AG09309 (cell line): ENCODE data around the gene SELP.
"Not testable (repeated sequence)": the region's sequence is repeated elsewhere in the genome, so short reads cannot be mapped to it uniquely, and the experiment has no call there.

Experiments used
- DNase-seq: peaks from one replicate; pipeline ENCODE4 v3.0.0-alpha.2; 2010; ENCODE audit warnings: low read depth
- H3K4me3 ChIP-seq: 2 replicates; pipeline ENCODE4 v1.5.1; 2011; ENCODE audit warnings: mild to moderate bottlenecking, low read depth, low read length, moderate library complexity; ENCODE audit not compliant: control insufficient read depth
- TF ChIP-seq, protein P1 (sequence below): IDR thresholded peaks from 2 replicates; pipeline ENCODE4 v1.5.1; 2011; ENCODE audit warnings: mild to moderate bottlenecking, low read depth, low read length, inconsistent platforms; ENCODE audit not compliant: insufficient read depth, control insufficient read depth; ENCODE audit errors: missing control alignments

Gene SELP

GRCh38 chr1:169630006-169630405 is at the start of gene SELP:
SELP (minus strand) TSS chr1:169630124; CDS start chr1:169630074, 50 bp downstream.
- no peak for DNase-seq
- TF ChIP-seq, protein P1, sequence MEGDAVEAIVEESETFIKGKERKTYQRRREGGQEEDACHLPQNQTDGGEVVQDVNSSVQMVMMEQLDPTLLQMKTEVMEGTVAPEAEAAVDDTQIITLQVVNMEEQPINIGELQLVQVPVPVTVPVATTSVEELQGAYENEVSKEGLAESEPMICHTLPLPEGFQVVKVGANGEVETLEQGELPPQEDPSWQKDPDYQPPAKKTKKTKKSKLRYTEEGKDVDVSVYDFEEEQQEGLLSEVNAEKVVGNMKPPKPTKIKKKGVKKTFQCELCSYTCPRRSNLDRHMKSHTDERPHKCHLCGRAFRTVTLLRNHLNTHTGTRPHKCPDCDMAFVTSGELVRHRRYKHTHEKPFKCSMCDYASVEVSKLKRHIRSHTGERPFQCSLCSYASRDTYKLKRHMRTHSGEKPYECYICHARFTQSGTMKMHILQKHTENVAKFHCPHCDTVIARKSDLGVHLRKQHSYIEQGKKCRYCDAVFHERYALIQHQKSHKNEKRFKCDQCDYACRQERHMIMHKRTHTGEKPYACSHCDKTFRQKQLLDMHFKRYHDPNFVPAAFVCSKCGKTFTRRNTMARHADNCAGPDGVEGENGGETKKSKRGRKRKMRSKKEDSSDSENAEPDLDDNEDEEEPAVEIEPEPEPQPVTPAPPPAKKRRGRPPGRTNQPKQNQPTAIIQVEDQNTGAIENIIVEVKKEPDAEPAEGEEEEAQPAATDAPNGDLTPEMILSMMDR, result no peak
- H3K4me3 ChIP-seq, result no peak within 1 kb of the TSS

- no peak for DNase-seq
- TF ChIP-seq, protein P1, result no peak
- H3K4me3 ChIP-seq, result no peak overlapping the region
Observed at GRCh38 chr1:169679692-169680091, 49.8 kb upstream of the SELP start.

GRCh38 chr1:169676001-169676400 is 46.1 kb upstream of the SELP start:
- DNase-seq, result peak; percentile 1
- no peak overlapping the region for H3K4me3 ChIP-seq
- TF ChIP-seq, protein P1, result no peak

DNA sequence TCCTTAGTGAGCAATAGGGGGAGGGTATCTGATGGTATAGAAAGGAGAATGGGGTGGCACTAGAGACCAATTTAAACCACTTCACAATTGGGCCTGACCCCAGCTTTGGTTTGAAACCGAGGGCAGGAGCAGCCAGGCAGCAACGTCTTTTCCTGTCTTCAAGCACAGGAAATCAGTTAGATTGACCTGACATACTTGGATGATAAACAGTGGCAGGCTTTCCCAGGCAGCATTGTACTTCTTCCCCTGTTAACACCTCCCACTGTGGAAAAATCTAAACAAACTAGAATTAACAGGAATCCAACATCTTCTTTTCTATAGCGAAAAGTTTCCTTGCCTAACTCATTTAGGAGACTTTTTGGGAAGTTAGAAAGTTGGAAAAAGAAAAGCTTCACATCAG is 40.9 kb upstream of the SELP start:
- H3K4me3 ChIP-seq, result no peak overlapping the region
- TF ChIP-seq, protein P1, result no peak

GRCh38 chr1:169670244-169670643 is 40.3 kb upstream of the SELP start:
- not testable (repeated sequence) for H3K4me3 ChIP-seq, DNase-seq

More for the DNA sequence above, 40.9 kb upstream of the SELP start:
- DNase-seq, result no peak

- DNase-seq, H3K4me3 ChIP-seq: not testable (repeated sequence)
Observed at GRCh38 chr1:169667699-169668596, 38.0 kb upstream of the SELP start.

- DNase-seq, H3K4me3 ChIP-seq: not testable (repeated sequence)
Observed at GRCh38 chr1:169667227-169667639, 37.3 kb upstream of the SELP start.

DNA sequence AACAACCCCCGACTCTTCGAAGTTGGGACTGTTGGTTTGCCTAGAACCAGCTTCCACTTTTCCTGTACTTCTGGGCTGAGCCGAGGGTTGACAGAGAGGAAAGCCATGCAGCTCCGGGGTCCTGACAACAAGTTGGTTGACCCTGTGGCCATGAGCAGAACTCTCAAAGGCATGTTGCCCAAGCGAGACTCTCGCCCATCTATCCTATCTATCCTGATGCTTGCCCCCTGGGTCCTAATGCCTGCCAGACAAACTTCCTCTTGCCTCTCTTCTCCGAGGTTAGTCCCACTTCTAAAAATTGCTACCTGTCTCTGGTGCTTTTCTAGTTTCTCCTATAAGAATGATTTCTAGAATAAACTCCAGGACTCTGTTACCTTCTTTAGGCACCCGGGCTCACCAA is 32.8 kb upstream of the SELP start:
- not testable (repeated sequence) for H3K4me3 ChIP-seq, DNase-seq

DNA sequence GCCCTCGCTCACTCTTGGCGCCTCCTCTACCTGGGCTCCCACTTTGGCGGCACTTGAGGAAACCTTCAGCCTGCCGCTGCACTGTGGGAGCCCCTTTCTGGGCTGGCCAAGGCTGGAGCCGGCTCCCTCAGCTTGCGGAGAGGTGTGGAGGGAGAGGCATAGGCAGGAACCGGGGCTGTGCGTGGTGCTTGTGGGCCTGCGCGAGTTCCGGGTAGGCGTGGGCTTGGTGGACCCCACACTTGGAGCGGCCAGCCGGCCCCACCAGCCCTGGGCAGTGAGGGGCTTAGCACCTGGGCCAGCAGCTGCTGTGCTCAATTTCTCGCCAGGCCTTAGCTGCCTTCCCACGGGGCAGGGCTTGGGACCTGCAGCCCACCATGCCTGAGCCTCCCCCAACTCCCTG is 31.1 kb upstream of the SELP start:
- DNase-seq, H3K4me3 ChIP-seq: not testable (repeated sequence)

- H3K4me3 ChIP-seq, DNase-seq: not testable (repeated sequence)
Observed at GRCh38 chr1:169658777-169659176, 28.9 kb upstream of the SELP start.
